LNCAP (cell line): ENCODE results near the gene NUDT5.

Source experiments
- CTCF ChIP-seq: fragments of 450-650 bp; IDR thresholded peaks from 2 replicates; pipeline ENCODE4 v1.5.1; 2017; ENCODE audit warnings: mild to moderate bottlenecking

The NUDT5 gene

DNA sequence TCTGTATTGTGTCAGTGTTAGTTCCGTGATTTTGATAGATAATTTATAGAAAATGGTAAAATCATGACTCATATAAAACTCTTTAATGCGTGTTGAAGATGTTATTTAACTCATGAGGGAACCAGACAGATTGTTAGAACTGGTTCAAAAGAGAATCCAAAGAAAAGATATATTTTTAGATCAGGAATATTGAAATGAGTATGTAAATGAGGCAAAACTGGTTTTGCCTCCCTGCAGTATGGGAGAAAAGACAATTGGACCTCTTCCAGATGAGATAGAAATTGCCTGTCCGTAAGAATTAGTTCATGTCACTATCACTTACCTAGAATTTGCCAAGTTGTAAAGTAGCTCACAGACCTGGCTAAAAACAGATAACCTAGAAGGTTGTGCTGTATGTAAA, 17.9 kb upstream of the NUDT5 start:
- TF ChIP-seq CTCF = no peak

DNA sequence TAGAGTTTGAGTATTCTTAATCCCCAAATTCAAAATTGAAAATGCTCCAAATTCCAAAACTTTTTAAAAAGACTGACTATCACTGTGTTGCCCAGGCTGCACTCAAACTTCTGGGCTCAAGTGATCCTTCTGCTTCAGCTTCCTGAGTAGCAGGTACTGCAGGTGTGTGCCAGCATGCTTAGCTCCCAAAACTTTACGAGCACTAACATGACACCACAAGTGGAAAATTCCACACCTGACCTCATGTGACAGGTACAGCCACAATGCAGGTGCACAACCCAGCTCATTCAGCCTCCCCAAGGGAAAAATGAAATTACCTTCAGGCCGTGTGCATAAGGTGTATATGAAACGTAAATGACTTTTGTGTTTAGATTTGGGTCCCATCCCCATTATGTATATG, 16.8 kb upstream of the NUDT5 start:
- no peak for TF ChIP-seq CTCF

GRCh38 chr10:12208460-12208859, 12.8 kb upstream of the NUDT5 start:
- TF ChIP-seq CTCF = no peak

- TF ChIP-seq CTCF = no peak
Measured at GRCh38 chr10:12207114-12207513, 11.4 kb upstream of the NUDT5 start.

GRCh38 chr10:12205082-12205481, 9.4 kb upstream of the NUDT5 start:
- TF ChIP-seq CTCF = no peak

DNA sequence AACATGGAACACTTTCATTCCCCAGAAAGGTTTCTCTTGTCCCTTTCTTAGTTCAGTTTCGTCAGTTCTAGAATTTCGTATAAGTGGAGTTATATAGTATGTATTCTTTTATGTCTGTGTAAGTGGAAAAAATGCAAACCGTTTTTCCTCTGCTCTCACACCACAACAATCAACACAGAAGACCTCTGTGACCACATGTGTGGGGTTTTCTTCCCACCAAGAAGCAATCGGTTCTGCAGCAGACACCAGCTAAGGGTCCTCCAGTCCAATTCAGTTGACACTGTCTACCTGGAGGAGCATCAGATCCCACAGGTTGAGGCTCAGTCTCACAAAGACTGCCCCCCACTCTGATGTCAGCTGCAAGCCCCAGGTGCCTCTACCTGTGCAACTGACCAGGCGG, 6.5 kb upstream of the NUDT5 start:
- TF ChIP-seq CTCF = no peak

DNA sequence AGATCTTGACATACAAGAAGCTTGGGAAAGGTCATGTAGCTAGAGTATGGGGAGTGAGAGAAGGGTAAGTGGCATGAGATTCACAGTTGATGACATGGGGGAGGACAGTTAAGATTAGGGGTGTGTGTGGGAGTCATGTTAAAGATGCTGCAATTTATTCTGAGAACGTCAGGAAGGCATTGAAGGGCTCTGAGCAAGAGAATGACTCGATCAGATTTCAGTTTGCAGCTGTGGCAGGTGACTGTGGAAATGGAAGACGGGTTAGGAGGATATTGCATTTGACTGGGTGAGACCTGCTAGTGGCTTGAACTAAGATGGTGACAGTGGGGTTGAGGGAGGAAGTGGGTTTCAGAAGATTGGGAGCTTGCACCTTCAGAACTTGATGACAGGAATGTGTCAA, 5.9 kb upstream of the NUDT5 start:
- no peak for TF ChIP-seq CTCF

GRCh38 chr10:12200850-12201249, 5.2 kb upstream of the NUDT5 start:
- TF ChIP-seq CTCF = no peak
